ENCODE measurements around the gene AIFM2.

GRCh38 chr10:70137135-70137534 lies 4.5 kb upstream of the AIFM2 start:
- TF ChIP-seq ZBTB43 (CRISPR knock-in tag; IDR thresholded peaks at IDR 0.05) (no peak), CTCF (IDR thresholded peaks at IDR 0.05 in 2 of 3, conservative IDR thresholded peaks at IDR 0.05 in 1 of 3; ENCODE audit: insufficient read depth in 2 of 3, low read depth in 1 of 3, low read length in 3 of 3) (no peak)
